ENCODE measurements around the gene MGST2. TPM values are rescaled to one million over a fixed set of nuclear protein-coding genes. Genes with fewer than 3 reads are reported as not detected.

The MGST2 gene
- total RNA-seq, 1 donor from 2014 or later: 17.6 TPM

GRCh38 chr4:139655116-139655515, 10.5 kb upstream of the MGST2 start:
- H3K27ac ChIP-seq (ENCODE audit: low read depth, low read length): no peak overlapping the region
- no peak overlapping the region for H3K9ac ChIP-seq (ENCODE audit: low read length)
- H3K36me3 ChIP-seq (ENCODE audit: insufficient read depth, low read length): no peaks in the 10 kb centered on the region
- H3K9me3 ChIP-seq (ENCODE audit: insufficient read depth, low read depth, low read length): no peaks in the 10 kb centered on the region
- FAIRE-seq (no peak), DNase-seq (ENCODE audit: low read depth) (peak; percentile 39)
- no peak overlapping the region for H3K4me3 Mint-ChIP-seq (ENCODE audit: unreplicated experiment)
- H3K79me2 ChIP-seq (ENCODE audit: insufficient read depth, low read length): no peaks in the 10 kb centered on the region
- H2AFZ ChIP-seq (ENCODE audit: low read depth, low read length): no peak overlapping the region
- H3K27me3 Mint-ChIP-seq (ENCODE audit: low read depth, unreplicated experiment): peaks cover 4% of the 10 kb centered on the region
- H3K4me1 Mint-ChIP-seq (ENCODE audit: low read depth, unreplicated experiment): peaks cover 24% of the 10 kb centered on the region
- H3K4me3 ChIP-seq (ENCODE audit: insufficient read depth, low read depth, low read length): no peak overlapping the region
- H3K36me3 Mint-ChIP-seq (ENCODE audit: low read depth, unreplicated experiment): no peaks in the 10 kb centered on the region
- no peak overlapping the region for H3K4me2 ChIP-seq (ENCODE audit: low read length)
- TF ChIP-seq EZH2 (IDR thresholded peaks at IDR 0.05; ENCODE audit: insufficient read depth, low read length): no peak
- TF ChIP-seq CTCF (IDR thresholded peaks at IDR 0.05; ENCODE audit: insufficient read depth, low read depth, low read length): peak; percentile 38
- H3K9me3 Mint-ChIP-seq (ENCODE audit: unreplicated experiment): no peaks in the 10 kb centered on the region
- H4K20me1 ChIP-seq (ENCODE audit: insufficient read depth, low read length): no peaks in the 10 kb centered on the region
- H3K27ac Mint-ChIP-seq (ENCODE audit: unreplicated experiment): no peak overlapping the region
- H3K4me1 ChIP-seq (ENCODE audit: insufficient read depth, low read length): peaks cover 11% of the 10 kb centered on the region
- H3K27me3 ChIP-seq (ENCODE audit: insufficient read depth, low read length): no peaks in the 10 kb centered on the region

GRCh38 chr4:139656614-139657486, 8.8 kb upstream of the MGST2 start:
- no peak for FAIRE-seq

More at GRCh38 chr4:139656614-139657486, 8.8 kb upstream of the MGST2 start:
- Mint-ChIP-seq H3K27ac (ENCODE audit: unreplicated experiment) (peak overlapping the region; percentile 94), H3K36me3 (ENCODE audit: low read depth, unreplicated experiment) (no peaks in the 10 kb centered on the region), H3K4me3 (ENCODE audit: unreplicated experiment) (peak overlapping the region; percentile 34), H3K27me3 (ENCODE audit: low read depth, unreplicated experiment) (peaks cover 4% of the 10 kb centered on the region), H3K4me1 (ENCODE audit: low read depth, unreplicated experiment) (peaks cover 20% of the 10 kb centered on the region), H3K9me3 (ENCODE audit: unreplicated experiment) (no peaks in the 10 kb centered on the region)
- Histone ChIP-seq H3K4me3 (ENCODE audit: insufficient read depth, low read depth, low read length) (no peak overlapping the region), H3K4me2 (ENCODE audit: low read length) (peak overlapping the region; percentile 71), H3K36me3 (ENCODE audit: insufficient read depth, low read length) (no peaks in the 10 kb centered on the region), H3K9ac (ENCODE audit: low read length) (peak overlapping the region; percentile 25), H3K79me2 (ENCODE audit: insufficient read depth, low read length) (no peaks in the 10 kb centered on the region), H4K20me1 (ENCODE audit: insufficient read depth, low read length) (no peaks in the 10 kb centered on the region), H3K27me3 (ENCODE audit: insufficient read depth, low read length) (no peaks in the 10 kb centered on the region), H2AFZ (ENCODE audit: low read depth, low read length) (peak overlapping the region; percentile 47), H3K4me1 (ENCODE audit: insufficient read depth, low read length) (peaks cover 7% of the 10 kb centered on the region), H3K27ac (ENCODE audit: low read depth, low read length) (no peak overlapping the region), H3K9me3 (ENCODE audit: insufficient read depth, low read depth, low read length) (no peaks in the 10 kb centered on the region)
- peak; percentile 56 for DNase-seq (ENCODE audit: low read depth)
- TF ChIP-seq EZH2 (IDR thresholded peaks at IDR 0.05; ENCODE audit: insufficient read depth, low read length) (no peak), CTCF (IDR thresholded peaks at IDR 0.05; ENCODE audit: insufficient read depth, low read depth, low read length) (peak; percentile 87)
